ENCODE data around the gene TTC23.

Gene TTC23

DNA sequence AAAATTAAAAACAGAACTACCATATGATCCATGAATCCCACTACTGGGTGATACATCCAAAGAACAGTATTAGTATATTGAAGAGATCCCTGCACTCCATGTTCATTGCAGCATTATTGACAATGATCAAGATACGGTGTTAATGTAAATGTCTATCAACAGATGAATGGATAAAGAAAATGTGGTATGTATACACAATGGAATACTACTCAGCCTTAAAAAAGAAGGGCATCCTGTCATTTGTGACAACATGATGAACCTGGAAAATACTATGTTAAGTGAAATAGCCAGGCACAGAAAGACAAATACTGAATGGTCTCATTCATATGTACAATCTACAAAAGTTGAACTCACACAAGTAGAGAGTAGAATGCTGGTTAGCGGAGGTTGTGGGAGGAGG lies 16.6 kb downstream of the TTC23 start:
- TF ChIP-seq TEAD4 (IDR thresholded peaks at IDR 0.05) = no peak
- TF ChIP-seq RAD21 (IDR thresholded peaks at IDR 0.05; ENCODE audit: low read depth) = no peak
- TF ChIP-seq NFIC (IDR thresholded peaks at IDR 0.05) = no peak
- TF ChIP-seq FOXM1 (IDR thresholded peaks at IDR 0.05; ENCODE audit: borderline replicate concordance, low read depth) = no peak
- TF ChIP-seq CEBPB (IDR thresholded peaks at IDR 0.05) = no peak
- TF ChIP-seq, protein P1, sequence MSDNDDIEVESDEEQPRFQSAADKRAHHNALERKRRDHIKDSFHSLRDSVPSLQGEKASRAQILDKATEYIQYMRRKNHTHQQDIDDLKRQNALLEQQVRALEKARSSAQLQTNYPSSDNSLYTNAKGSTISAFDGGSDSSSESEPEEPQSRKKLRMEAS (IDR thresholded peaks at IDR 0.05) = no peak
- no peak for TF ChIP-seq EP300 (IDR thresholded peaks at IDR 0.05; ENCODE audit: borderline replicate concordance)
- no peak for TF ChIP-seq TAF1 (IDR thresholded peaks at IDR 0.05; ENCODE audit: low read depth)

DNA sequence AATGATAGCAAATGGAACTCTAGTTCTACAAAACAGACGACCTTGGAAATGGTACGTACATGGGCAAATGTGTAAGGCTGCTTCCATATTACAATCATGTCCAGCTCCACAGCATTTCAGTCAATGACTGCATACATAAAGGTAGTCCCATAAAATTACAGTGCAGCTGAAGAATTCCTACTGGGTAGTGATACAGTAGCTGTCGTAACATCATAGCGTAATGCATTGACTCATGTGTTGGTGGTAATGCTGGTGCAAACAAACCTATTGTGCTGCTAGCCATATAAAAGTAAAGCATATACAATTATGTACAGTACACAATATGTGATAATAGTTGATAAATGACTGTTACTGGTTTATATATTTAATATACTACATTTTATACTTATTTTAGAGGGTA lies 18.5 kb downstream of the TTC23 start:
- TF ChIP-seq FOXM1 (IDR thresholded peaks at IDR 0.05; ENCODE audit: borderline replicate concordance, low read depth) (no peak), TAF1 (IDR thresholded peaks at IDR 0.05; ENCODE audit: low read depth) (no peak), EP300 (IDR thresholded peaks at IDR 0.05; ENCODE audit: borderline replicate concordance) (no peak), RAD21 (IDR thresholded peaks at IDR 0.05; ENCODE audit: low read depth) (no peak), NFIC (IDR thresholded peaks at IDR 0.05) (no peak), YY1 (IDR thresholded peaks at IDR 0.05; ENCODE audit: low read depth) (no peak), CEBPB (IDR thresholded peaks at IDR 0.05) (no peak)
- TF ChIP-seq, protein P1 (IDR thresholded peaks at IDR 0.05) = no peak
- TF ChIP-seq, protein P2, sequence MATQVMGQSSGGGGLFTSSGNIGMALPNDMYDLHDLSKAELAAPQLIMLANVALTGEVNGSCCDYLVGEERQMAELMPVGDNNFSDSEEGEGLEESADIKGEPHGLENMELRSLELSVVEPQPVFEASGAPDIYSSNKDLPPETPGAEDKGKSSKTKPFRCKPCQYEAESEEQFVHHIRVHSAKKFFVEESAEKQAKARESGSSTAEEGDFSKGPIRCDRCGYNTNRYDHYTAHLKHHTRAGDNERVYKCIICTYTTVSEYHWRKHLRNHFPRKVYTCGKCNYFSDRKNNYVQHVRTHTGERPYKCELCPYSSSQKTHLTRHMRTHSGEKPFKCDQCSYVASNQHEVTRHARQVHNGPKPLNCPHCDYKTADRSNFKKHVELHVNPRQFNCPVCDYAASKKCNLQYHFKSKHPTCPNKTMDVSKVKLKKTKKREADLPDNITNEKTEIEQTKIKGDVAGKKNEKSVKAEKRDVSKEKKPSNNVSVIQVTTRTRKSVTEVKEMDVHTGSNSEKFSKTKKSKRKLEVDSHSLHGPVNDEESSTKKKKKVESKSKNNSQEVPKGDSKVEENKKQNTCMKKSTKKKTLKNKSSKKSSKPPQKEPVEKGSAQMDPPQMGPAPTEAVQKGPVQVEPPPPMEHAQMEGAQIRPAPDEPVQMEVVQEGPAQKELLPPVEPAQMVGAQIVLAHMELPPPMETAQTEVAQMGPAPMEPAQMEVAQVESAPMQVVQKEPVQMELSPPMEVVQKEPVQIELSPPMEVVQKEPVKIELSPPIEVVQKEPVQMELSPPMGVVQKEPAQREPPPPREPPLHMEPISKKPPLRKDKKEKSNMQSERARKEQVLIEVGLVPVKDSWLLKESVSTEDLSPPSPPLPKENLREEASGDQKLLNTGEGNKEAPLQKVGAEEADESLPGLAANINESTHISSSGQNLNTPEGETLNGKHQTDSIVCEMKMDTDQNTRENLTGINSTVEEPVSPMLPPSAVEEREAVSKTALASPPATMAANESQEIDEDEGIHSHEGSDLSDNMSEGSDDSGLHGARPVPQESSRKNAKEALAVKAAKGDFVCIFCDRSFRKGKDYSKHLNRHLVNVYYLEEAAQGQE (IDR thresholded peaks at IDR 0.05; ENCODE audit: low read depth) = no peak

DNA sequence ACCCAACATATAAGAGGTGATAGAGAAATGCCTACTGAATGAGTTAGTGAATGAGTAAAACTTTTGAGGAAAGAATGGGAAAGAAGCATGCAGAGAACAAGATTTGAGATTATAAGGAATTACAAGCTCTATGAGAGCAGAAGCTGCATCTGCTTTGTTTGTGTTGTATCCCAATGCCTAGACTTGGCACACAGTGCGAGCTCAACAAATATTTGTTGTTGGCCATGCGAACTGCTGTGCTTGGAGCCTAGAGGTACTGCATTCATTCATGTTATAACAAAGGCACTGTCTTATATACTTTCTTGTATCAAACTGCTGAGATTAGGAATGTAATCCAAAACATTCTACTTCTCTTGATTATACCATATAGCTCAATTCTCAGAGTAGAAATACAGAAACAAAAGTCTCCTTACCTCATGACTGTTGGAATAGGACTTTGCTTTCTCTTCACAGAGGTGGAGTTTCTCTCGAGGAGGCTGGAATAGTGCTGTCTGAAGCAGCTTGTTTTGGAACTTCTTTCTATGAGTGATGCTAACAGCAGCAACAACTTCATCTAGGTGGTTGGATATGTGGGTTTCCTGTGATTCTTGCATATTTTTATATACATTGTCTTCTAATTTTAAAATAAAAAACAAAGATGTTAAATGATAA lies 21.1 kb downstream of the TTC23 start:
- no peak for TF ChIP-seq CREB1 (IDR thresholded peaks at IDR 0.05; ENCODE audit: low read depth)

DNA sequence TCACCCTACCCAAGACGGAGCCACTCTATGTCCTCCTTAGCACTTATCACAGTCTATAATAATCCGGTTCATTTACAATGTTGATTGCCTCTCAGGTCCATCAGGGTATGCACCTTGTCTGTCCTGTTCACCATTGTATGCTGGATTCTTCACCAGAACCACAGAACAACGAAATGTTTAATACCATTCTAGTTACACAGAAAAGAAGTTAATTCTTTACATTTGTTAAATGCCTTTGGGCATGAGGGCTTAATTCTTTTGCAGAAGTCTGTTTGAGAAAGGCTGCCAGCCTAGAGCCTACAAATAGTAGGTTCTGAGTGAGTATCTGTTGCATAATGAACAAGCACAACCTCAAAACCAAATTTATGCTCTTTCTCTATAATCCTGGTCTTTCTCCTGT lies 22.6 kb downstream of the TTC23 start:
- TF ChIP-seq CREB1 (IDR thresholded peaks at IDR 0.05; ENCODE audit: low read depth) = no peak
- no peak for TF ChIP-seq TCF12 (IDR thresholded peaks at IDR 0.05; ENCODE audit: low read depth)
- TF ChIP-seq, protein P2 (IDR thresholded peaks at IDR 0.05; ENCODE audit: low read depth) = no peak
- TF ChIP-seq, protein P1 (IDR thresholded peaks at IDR 0.05) = no peak
- TF ChIP-seq YY1 (IDR thresholded peaks at IDR 0.05; ENCODE audit: low read depth) = no peak

DNA sequence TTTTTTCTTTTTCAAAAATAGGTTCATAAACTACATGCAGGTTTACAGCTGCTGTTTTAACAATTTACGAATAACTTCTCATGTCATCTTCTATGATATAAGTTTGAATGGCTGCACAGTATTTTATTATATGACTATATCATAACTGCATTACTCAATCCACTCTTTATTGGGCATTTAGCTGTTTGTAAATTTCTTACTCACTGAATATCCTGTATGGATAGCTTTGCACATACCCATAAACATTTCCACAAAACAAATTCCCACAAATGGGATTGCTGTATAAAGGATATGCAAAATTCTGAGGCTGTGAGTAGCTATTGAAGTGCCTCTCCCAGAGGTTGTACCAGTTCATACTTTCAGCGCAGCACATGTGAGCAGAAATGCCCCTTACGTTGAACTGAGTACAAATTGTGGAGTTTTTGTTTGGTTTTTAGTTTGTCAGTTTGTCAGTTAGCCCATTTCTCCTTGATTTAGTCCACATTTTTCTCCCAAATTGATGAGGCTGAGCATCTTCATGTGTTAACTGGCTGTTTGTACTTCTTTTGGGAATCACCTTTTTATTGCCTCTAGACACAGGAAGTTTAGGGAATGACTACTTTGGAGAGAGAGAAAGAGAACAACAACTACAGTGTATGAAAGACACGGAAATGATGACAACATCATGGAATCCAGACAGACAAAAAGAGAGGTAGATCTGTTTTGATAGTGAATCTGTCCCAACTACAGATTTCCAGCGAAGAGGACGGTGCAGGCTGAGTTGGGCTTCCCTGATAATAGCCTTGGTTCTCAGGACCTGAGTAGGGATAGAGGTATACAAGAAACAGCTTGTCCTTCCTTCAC lies 24.8 kb downstream of the TTC23 start:
- no peak for TF ChIP-seq EP300 (IDR thresholded peaks at IDR 0.05; ENCODE audit: borderline replicate concordance)

DNA sequence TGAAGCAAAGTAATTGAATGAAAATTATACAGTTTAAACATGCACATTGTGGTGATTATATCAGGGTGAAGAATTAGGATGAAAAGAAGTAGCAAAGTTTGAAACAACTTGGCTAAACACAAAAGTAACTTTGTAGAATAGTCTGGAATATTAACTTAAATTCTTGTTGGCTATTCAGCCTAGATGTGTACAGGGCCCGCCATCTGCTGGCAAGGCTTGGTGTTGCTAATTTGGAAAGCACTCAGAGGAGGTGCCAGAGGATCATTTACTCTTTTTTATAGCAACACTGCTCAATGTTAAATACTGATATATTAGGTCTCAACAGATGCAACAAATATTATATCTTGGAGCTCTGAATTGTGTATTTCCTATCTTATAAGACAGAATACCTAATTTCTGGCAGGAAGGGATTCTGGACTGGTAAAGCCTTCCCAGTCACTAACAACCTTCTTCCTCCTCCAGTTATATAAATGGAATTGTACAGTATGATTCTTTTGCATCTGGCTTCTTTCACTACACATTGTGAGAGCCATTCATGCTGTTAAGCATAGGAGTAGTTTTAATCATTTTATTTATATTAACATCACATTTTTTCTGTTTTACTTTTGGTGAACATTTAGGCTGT lies 36.1 kb downstream of the TTC23 start:
- TF ChIP-seq NFIC (IDR thresholded peaks at IDR 0.05) (no peak), RAD21 (IDR thresholded peaks at IDR 0.05; ENCODE audit: low read depth) (peak; percentile 90)

DNA sequence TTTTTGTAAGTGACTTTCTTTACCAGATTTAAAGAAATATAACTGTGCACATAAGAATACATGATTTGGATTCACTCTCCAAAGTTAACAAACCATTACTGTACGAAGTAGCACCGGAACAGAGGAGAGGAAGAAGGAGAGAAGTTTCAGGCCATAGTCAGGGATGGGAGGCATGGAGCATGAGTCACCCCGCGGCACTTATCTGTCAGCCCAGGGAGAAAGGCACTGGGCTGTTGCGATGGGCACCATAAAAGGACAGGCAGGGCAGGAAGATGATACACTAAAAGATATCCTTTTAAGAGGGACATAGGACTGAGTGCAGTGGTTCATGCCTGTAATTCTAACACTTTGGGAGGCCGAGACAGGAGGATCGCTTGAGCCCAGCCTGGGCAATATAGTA lies 37.0 kb downstream of the TTC23 start:
- no peak for TF ChIP-seq TAF1 (IDR thresholded peaks at IDR 0.05; ENCODE audit: low read depth)
- TF ChIP-seq, protein P1 (IDR thresholded peaks at IDR 0.05) = no peak
- TF ChIP-seq CREB1 (IDR thresholded peaks at IDR 0.05; ENCODE audit: low read depth) = no peak
